GM12873 (cell line): ENCODE measurements around the gene RASSF4.

Experiments
- CTCF ChIP-seq: IDR thresholded peaks from 2 replicates; pipeline ENCODE4 v1.5.1; 2012; ENCODE audit warnings: low read depth, mild to moderate bottlenecking, moderate library complexity, low read length, control low read depth; ENCODE audit not compliant: insufficient read depth; ENCODE audit errors: missing control alignments

The RASSF4 gene

DNA sequence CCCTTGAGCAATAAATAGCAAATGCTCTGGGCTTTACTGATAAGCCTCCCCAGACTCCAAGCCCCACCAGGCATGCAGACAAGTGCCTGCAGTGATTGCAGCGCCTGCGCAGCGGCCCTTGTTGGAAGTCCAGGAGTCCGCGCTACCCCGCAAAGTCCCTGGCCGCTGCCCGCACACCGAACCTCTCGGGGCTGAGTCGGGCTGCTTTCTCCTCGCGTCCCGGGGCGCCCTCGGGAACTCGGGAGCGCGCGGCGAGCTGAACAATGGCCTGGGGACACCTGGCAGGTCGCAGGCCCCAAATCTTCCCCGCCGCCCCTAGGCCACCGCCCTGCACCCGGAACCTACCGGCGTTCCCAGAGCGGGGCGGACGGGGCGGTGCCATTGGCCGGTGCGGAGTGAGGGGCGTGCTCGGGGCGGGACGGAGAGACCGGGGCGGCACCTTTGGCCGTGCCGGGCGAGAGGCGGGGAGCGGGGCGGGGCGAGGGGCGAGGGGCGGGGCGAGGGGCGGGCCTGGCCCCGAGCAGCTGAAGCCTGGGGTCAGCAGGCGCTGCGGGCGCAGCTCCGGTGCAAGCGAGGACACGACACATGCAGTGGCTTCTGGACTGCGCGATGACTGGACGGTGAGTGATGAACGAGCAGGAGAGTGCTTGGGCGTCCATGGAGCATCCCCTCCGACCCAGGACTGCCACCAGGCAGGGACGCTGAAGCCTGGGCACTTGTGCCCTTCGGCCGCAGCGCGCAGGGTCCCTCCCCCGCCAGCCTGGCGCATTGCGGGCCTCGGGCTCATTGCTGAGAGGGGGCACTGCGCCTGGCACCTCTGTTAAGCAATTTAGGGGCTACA is at the start of gene RASSF4:
Gene RASSF4, plus strand, starts transcription at position 556 of the 841 bp plus-strand sequence. CDS start 10,401 bp downstream, outside the sequence.
- no peak for TF ChIP-seq CTCF

DNA sequence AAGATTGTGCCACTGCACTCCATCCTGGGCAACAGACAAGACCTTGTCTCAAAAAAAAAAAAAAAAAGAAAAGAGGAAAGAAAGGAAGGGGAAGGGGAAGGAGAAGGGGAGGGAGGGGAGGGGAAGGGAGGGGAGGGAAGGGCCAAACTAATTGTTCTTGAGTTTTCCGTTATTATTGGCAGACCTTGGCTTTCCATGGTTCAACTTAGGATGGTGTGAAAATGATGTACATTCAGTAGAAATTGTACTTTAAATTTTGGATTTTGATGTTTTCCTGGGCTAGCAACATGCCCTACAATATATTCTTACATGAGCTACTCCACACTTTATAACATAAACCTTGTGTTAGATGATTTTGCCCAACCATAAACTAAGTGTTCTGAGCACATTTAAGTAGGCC is 49.7 kb upstream of the RASSF4 start:
- TF ChIP-seq CTCF = no peak

- no peak for TF ChIP-seq CTCF
These were observed 49.0 kb upstream of the RASSF4 start for GRCh38 chr10:44910602-44911001.

GRCh38 chr10:44911081-44911540 is 48.5 kb upstream of the RASSF4 start, which contains the start of gene TMEM72:
Gene TMEM72 (plus strand): TSS chr10:44911337. CDS start chr10:44911513, 176 bp downstream.
- TF ChIP-seq CTCF = no peak

DNA sequence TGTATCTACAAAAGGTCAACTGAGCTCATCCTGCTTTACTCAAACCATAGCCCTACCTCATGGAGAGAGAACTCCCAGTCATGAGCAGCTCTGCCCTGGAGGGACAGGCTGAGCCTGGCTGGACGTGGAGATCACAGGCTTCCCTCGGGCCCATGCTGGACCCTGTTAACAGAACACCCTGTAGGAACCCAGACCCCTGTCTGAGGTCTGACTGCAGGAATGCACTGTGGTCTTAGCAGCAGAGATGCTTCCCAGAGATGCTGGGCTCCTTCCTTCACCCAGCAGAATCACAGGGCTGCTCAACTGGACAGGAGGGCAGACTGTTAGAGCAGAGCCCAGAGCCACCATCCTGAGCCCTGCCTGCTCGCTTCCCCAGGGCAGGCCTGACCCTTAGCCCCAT is 47.7 kb upstream of the RASSF4 start:
- TF ChIP-seq CTCF = no peak

DNA sequence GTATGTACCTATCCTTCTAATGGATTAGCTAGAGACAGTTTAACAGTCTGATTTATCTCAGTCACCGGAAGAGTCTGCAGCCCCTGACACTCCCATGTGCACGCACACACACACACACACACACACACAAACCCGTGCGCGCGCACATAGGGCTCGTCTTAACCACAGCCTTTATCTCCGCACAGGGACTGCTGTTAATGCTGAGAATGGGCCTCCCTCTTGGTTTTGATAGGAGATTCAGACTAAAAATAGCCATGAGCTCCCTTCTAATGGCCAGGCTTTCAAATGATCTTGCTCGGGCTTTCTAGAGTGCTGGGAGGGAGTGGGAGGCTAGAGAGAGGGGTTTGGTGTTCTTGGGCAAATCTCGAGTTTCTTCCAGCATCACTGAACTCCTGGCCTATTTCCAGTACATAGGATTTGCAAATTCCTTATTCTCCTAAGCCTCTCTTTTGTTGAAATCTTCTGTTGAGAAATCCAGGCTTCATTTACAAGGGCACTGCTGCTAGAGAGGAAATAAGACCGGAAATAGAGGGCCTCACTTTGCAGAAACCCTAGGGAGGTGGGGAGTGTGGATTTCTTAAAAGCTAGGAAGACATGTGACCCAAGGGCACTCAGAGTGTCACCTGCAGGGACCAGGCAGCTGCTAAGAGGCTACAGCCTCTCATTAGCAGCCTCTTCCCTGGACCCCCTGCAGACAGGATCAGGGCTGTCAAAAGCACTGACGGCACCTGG is 46.1 kb upstream of the RASSF4 start:
- no peak for TF ChIP-seq CTCF

DNA sequence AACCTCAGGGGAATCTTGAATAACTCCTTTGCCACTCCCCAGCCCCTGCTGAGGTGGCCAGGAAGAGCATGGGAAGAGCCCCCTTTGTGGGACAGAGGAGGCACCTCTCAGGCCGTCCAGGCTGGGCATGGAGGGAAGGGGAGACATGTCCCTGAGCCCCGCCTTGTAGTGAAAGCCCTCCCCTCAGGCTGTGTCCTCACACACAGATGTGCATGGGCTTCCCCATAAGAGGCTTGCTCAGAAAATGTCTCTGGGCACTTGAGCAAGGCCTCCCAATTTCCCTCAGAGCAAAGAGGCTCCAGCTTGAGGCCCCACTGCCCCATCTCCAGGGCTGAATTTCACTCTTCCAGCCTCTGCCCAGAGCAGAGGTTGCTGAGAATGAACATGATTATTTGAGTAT is 44.7 kb upstream of the RASSF4 start:
- TF ChIP-seq CTCF = no peak
